H1 (cell line): ENCODE results near the gene ASTN2. TPM values are rescaled to one million over a fixed set of nuclear protein-coding genes. Genes with fewer than 3 reads are reported as not detected.
A peak's percentile ranks its signal among the peaks of the same experiment; 100 is the strongest.
"Not testable (repeated sequence)": the region's sequence is repeated elsewhere in the genome, so short reads cannot be mapped to it uniquely, and the experiment has no call there.

ENCODE experiments used
- CTCF ChIA-PET: fragments of 300-600 bp; sonication (Branson Sonifier 250); formaldehyde crosslinking; loops from one replicate; lab custom pipeline; 2021; ENCODE audit not compliant: partially characterized antibody; lab: Charles Lee
- POLR2A ChIA-PET: fragments of 300-600 bp; sonication (Branson Sonifier 250); formaldehyde crosslinking; loops from one replicate; lab custom pipeline; 2021; ENCODE audit warnings: inconsistent platforms; ENCODE audit not compliant: partially characterized antibody; lab: Charles Lee
- DNase-seq, 2 experiments: peaks; one replicate each; pipeline versions ENCODE4 v3.0.0 to v3.0.0-alpha.2; 2010 to 2022; ENCODE audit warnings: low spot score in 2 of 2, low read depth in 1 of 2, mixed read lengths in 1 of 2
- FAIRE-seq: peaks from 2 replicates; lab custom pipeline; 2011; peaks lifted over from hg19 to GRCh38; lab: Jason Lieb, UNC
- H2AFZ ChIP-seq: 2 replicates; pipeline ENCODE4 v1.8.1; 2012; ENCODE audit warnings: low read length, inconsistent platforms
- H2AK5ac ChIP-seq: 2 replicates; pipeline ENCODE4 v1.6.1; 2013; ENCODE audit warnings: low read depth, low read length
- H2BK120ac ChIP-seq: replicated peaks from 2 replicates; pipeline ENCODE3; 2013; ENCODE audit warnings: low read depth, low read length, inconsistent platforms
- H2BK12ac ChIP-seq: 2 replicates; pipeline ENCODE4 v1.6.1; 2013; ENCODE audit warnings: low read depth, low read length
- H2BK15ac ChIP-seq: 2 replicates; pipeline ENCODE4 v1.6.1; 2013; ENCODE audit warnings: low read length
- H2BK20ac ChIP-seq: 2 replicates; pipeline ENCODE4 v1.6.1; 2013; ENCODE audit warnings: low read length
- H2BK5ac ChIP-seq: 2 replicates; pipeline ENCODE4 v1.6.1; 2013; ENCODE audit warnings: low read depth, low read length
- H3K14ac ChIP-seq: 2 replicates; pipeline ENCODE4 v1.6.1; 2013; ENCODE audit warnings: inconsistent platforms; ENCODE audit not compliant: insufficient read length
- H3K18ac ChIP-seq: 2 replicates; pipeline ENCODE4 v1.6.1; 2013; ENCODE audit warnings: low read length; ENCODE audit errors: extremely low read depth
- H3K23ac ChIP-seq: 2 replicates; pipeline ENCODE4 v1.6.1; 2013; ENCODE audit warnings: inconsistent platforms; ENCODE audit not compliant: insufficient read length
- H3K23me2 ChIP-seq: 2 replicates; pipeline ENCODE4 v1.6.1; 2013; ENCODE audit warnings: low read depth, low read length
- H3K27ac ChIP-seq: 2 replicates; pipeline ENCODE4 v1.6.1; 2011; ENCODE audit warnings: low read depth, low read length, inconsistent platforms
- H3K27me3 ChIP-seq, 4 experiments: replicated peaks in 1 of 4; 1 replicate in 1 of 4; 2 replicates in 3 of 4; pipeline versions ENCODE4 v1.6.1 to v1.8.1; 2011 to 2013; ENCODE audit warnings: low read length in 3 of 4, mild to moderate bottlenecking in 3 of 4, inconsistent platforms in 2 of 4, mixed read lengths in 2 of 4, moderate library complexity in 1 of 4; ENCODE audit not compliant: control insufficient read depth in 3 of 4, insufficient read depth in 3 of 4; ENCODE audit errors: extremely low read depth in 1 of 4
- H3K36me3 ChIP-seq, 4 experiments: 2 replicates each; pipeline versions ENCODE4 v1.6.1 to v1.8.1; 2011 to 2013; ENCODE audit warnings: mild to moderate bottlenecking in 4 of 4, low read length in 3 of 4, moderate library complexity in 2 of 4, control low read depth in 1 of 4, inconsistent platforms in 1 of 4; ENCODE audit not compliant: insufficient read depth in 4 of 4, control insufficient read depth in 2 of 4
- H3K4ac ChIP-seq: replicated peaks from 2 replicates; pipeline ENCODE3; 2013; ENCODE audit warnings: low read length, low read depth, mixed read lengths, inconsistent platforms; ENCODE audit not compliant: insufficient read length
- H3K4me1 ChIP-seq, 4 experiments: replicated peaks in 1 of 4; 1 replicate in 1 of 4; 2 replicates in 3 of 4; pipeline versions ENCODE4 v1.6.1 to v1.8.1; 2011 to 2013; ENCODE audit warnings: low read length in 3 of 4, inconsistent platforms in 2 of 4, mixed read lengths in 1 of 4; ENCODE audit not compliant: insufficient read depth in 4 of 4, control insufficient read depth in 3 of 4
- H3K4me2 ChIP-seq, 2 experiments: 2 replicates each; pipeline versions ENCODE4 v1.6.1 to v1.8.1; 2011 to 2013; ENCODE audit warnings: low read depth in 2 of 2, low read length in 2 of 2, control low read depth in 1 of 2, inconsistent platforms in 1 of 2, mild to moderate bottlenecking in 1 of 2; ENCODE audit not compliant: insufficient read depth in 1 of 2
- H3K4me3 ChIP-seq, 4 experiments: fragments of 200-600, 300-600 bp in 1 of 4; sonication (generic), shearing (Covaris generic), sonication (Bioruptor Twin) in 1 of 4; 2 replicates each; pipeline versions ENCODE4 v1.5.1 to v1.8.1; 2011 to 2016; ENCODE audit warnings: low read length in 4 of 4, low read depth in 3 of 4, control low read depth in 2 of 4, inconsistent platforms in 2 of 4, mild to moderate bottlenecking in 2 of 4, mixed read lengths in 1 of 4, moderate library complexity in 1 of 4; ENCODE audit not compliant: insufficient read depth in 2 of 4; ENCODE audit errors: extremely low read depth in 1 of 4
- H3K56ac ChIP-seq: replicated peaks from 2 replicates; pipeline ENCODE3; 2013; ENCODE audit warnings: low read depth, mild to moderate bottlenecking, mixed read lengths, low read length, inconsistent platforms; ENCODE audit not compliant: insufficient read length
- H3K79me1 ChIP-seq: 2 replicates; pipeline ENCODE4 v1.6.1; 2013; ENCODE audit warnings: low read depth, low read length, control low read depth
- H3K79me2 ChIP-seq, 2 experiments: 2 replicates each; pipeline versions ENCODE4 v1.6.1 to v1.8.1; 2012 to 2013; ENCODE audit warnings: low read length in 2 of 2, mild to moderate bottlenecking in 2 of 2, inconsistent platforms in 1 of 2; ENCODE audit not compliant: insufficient read depth in 2 of 2, control insufficient read depth in 1 of 2
- H3K9ac ChIP-seq, 4 experiments: replicated peaks in 1 of 4; 1 replicate in 1 of 4; 2 replicates in 3 of 4; pipeline versions ENCODE4 v1.6.1 to v1.8.1; 2011 to 2013; ENCODE audit warnings: low read depth in 3 of 4, low read length in 3 of 4, control low read depth in 2 of 4, mild to moderate bottlenecking in 2 of 4, moderate library complexity in 2 of 4, inconsistent platforms in 1 of 4; ENCODE audit errors: extremely low read depth in 1 of 4
- H3K9me3 ChIP-seq, 2 experiments: 2 replicates each; pipeline versions ENCODE4 v1.6.1 to v1.8.1; 2012 to 2013; ENCODE audit warnings: mild to moderate bottlenecking in 2 of 2, moderate library complexity in 2 of 2, control low read depth in 1 of 2, inconsistent platforms in 1 of 2, low read depth in 1 of 2, low read length in 1 of 2, mixed read lengths in 1 of 2; ENCODE audit not compliant: insufficient read depth in 2 of 2
- H4K20me1 ChIP-seq, 2 experiments: replicated peaks in 1 of 2; 2 replicates each; pipeline versions ENCODE3 to v1.8.1; 2011 to 2013; ENCODE audit warnings: inconsistent platforms in 2 of 2, low read length in 2 of 2, mild to moderate bottlenecking in 1 of 2; ENCODE audit not compliant: insufficient read depth in 2 of 2, control insufficient read depth in 1 of 2
- H4K5ac ChIP-seq: 2 replicates; pipeline ENCODE4 v1.6.1; 2013; ENCODE audit warnings: low read length, low read depth, mixed read lengths, inconsistent platforms; ENCODE audit not compliant: insufficient read length
- H4K8ac ChIP-seq: 2 replicates; pipeline ENCODE4 v1.8.0; 2013; ENCODE audit warnings: mild to moderate bottlenecking, moderate library complexity, low read length, inconsistent platforms; ENCODE audit not compliant: insufficient read depth; ENCODE audit errors: extremely low read depth
- H4K91ac ChIP-seq: replicated peaks from 2 replicates; pipeline ENCODE3; 2013; ENCODE audit warnings: low read length, mixed read lengths, inconsistent platforms; ENCODE audit not compliant: insufficient read length
- POLR2A ChIP-seq, 2 experiments: IDR thresholded peaks; 1 replicate in 1 of 2; 2 replicates in 1 of 2; pipeline ENCODE4 v1.6.1; 2011; ENCODE audit warnings: low read depth in 2 of 2, low read length in 2 of 2, mild to moderate bottlenecking in 2 of 2; ENCODE audit errors: control extremely low read depth in 1 of 2
- RBBP5 ChIP-seq: IDR thresholded peaks from 2 replicates; pipeline ENCODE4 v1.7.1; 2012; ENCODE audit warnings: low read depth, mild to moderate bottlenecking, inconsistent platforms, low read length, moderate library complexity, borderline replicate concordance
- TAF1 ChIP-seq: IDR thresholded peaks from 2 replicates; pipeline ENCODE4 v1.6.1; 2011; ENCODE audit warnings: mild to moderate bottlenecking, low read depth, low read length
- YY1 ChIP-seq: IDR thresholded peaks from 2 replicates; pipeline ENCODE4 v1.6.1; 2011; ENCODE audit warnings: low read depth, mild to moderate bottlenecking, low read length
- WGBS, 2 experiments: shearing (Covaris generic) in 1 of 2; methylation state at CpG; one replicate each; pipeline versions ENCODE4 v1.1.6 to v1.1.7; 2013 to 2015; ENCODE audit warnings: low lambda C conversion rate in 2 of 2, mixed read lengths in 2 of 2, inconsistent platforms in 1 of 2, low coverage in 1 of 2, missing lambda C conversion rate in 1 of 2; ENCODE audit not compliant: insufficient replicate concordance in 2 of 2, insufficient coverage in 1 of 2, insufficient read length in 1 of 2; ENCODE audit errors: extremely low coverage in 1 of 2, missing lambda C conversion rate in 1 of 2; 5-methylcytosine and 5-hydroxymethylcytosine counted together
- polyA plus RNA-seq, 7 experiments: library from polyadenylated mRNA; depleted of rRNA in 3 of 7; stranded (reverse) in 5 of 7; unstranded in 2 of 7; fragments of >200 nt in 5 of 7; fragments of 200-250 nt in 2 of 7; gene quantifications; 1 replicate in 5 of 7; 2 replicates in 1 of 7; 4 replicates in 1 of 7; pipeline versions ENCODE4 v1.2.1 to v1.2.3, GENCODE V29; 2011 to 2013; ENCODE audit warnings: missing spikeins in 2 of 7, mixed read lengths in 2 of 7
- total RNA-seq: library from RNA; stranded (reverse); fragmentation: NEBNext Ultra II Directional; extraction: Animal tissue kit (Norgen Biotek cat#: 25700); gene quantifications from 2 replicates; pipeline ENCODE4 v1.2.1, GENCODE V29; 2021

ASTN2 gene
- total and polyA plus RNA-seq, 2 of the 8 experiments (the other 6 are each of a cell fraction or from before 2014, with no cell fraction given), result 8.2 to 13.7 TPM

GRCh38 chr9:117071673-117072207 lies 343.1 kb downstream of the ASTN2 start:
- Histone ChIP-seq H3K27ac (peak overlapping the region; percentile 63; the same call in 1 of the 2 replicates), H2BK20ac (0 out of 2 replicates have a peak overlapping the region, but pooled peaks have one; percentile 21), H4K91ac (peak overlapping the region; percentile 44), H3K4me3 (peak overlapping the region; percentile 24 to 51 (median 34); a peak in 4 of 8 replicates), H4K8ac (peak overlapping the region; percentile 93), H3K9ac (peak overlapping the region in 2 of 4 experiments; percentile 39 to 64; a peak in 4 of 7 replicates), H3K4me2 (peak overlapping the region; percentile 20 to 50; a peak in 3 of 4 replicates), H2AFZ (0 out of 2 replicates have a peak overlapping the region, but pooled peaks have one; percentile 70)
- ChIA-PET CTCF (interaction anchor here (1.0 to 1.4 kb wide), 4 partner anchors 25 to 340 kb away, joined by 3 to 4 read pairs (median 3); no protein-coding TSS in a partner anchor), POLR2A (interaction anchor here (1.0 to 1.1 kb wide), 2 partner anchors 9 to 34 kb away, joined by 3 to 4 read pairs; no protein-coding TSS in a partner anchor)
- H2BK15ac ChIP-seq, H3K23ac ChIP-seq, H4K20me1 ChIP-seq, H3K18ac ChIP-seq, H3K56ac ChIP-seq, H3K79me2 ChIP-seq, H2AK5ac ChIP-seq, H2BK120ac ChIP-seq, H2BK5ac ChIP-seq, H3K4me1 ChIP-seq, FAIRE-seq, H3K27me3 ChIP-seq, H3K79me1 ChIP-seq, H3K14ac ChIP-seq, H3K9me3 ChIP-seq, H3K36me3 ChIP-seq, H4K5ac ChIP-seq, H3K23me2 ChIP-seq, H2BK12ac ChIP-seq, H3K4ac ChIP-seq: not testable (repeated sequence)
- 0 out of 2 replicates have a peak, but pooled peaks have one; percentile 46 for TF ChIP-seq RBBP5
- peak; percentile 84 for TF ChIP-seq YY1
- 0 out of 2 replicates have a peak, but pooled peaks have one; percentile 19 for TF ChIP-seq TAF1
- TF ChIP-seq POLR2A (IDR thresholded peaks at IDR 0.05; ENCODE audit: control extremely low read depth in 1 of 2, low read depth in 2 of 2, low read length in 2 of 2), result peak in 1 of 2 experiments; percentile 25; a peak in 1 of 3 replicates
- DNase-seq, result peak in 1 of 2 experiments; percentile 73
- 65% methylated on average over 20 of the region's 24 CpGs; no CpG with 5 or more reads in 1 of the 2 experiments for WGBS, 2 experiments
